Keratinocyte (primary cell): ENCODE data around the gene APP. TPM values are rescaled to one million over a fixed set of nuclear protein-coding genes. Genes with fewer than 3 reads are reported as not detected.

ENCODE experiments used
- DNase-seq: peaks from one replicate; pipeline ENCODE4 v3.0.0-alpha.2; 2011; ENCODE audit warnings: low read depth, missing footprints, low spot score
- FAIRE-seq: peaks from 2 replicates; lab custom pipeline; 2011; peaks lifted over from hg19 to GRCh38; lab: Jason Lieb, UNC
- H2AFZ ChIP-seq: 2 replicates; pipeline ENCODE4 v1.6.0; 2012; ENCODE audit warnings: low read length, control low read depth, inconsistent platforms; ENCODE audit not compliant: control insufficient read depth
- H3K27ac ChIP-seq: 2 replicates; pipeline ENCODE4 v1.5.1; 2011; ENCODE audit warnings: low read length; ENCODE audit not compliant: control insufficient read depth, insufficient read depth
- H3K27me3 ChIP-seq: 3 replicates; pipeline ENCODE4 v1.6.0; 2011; ENCODE audit warnings: low read length; ENCODE audit not compliant: control insufficient read depth, insufficient read depth; ENCODE audit errors: extremely low read depth
- H3K36me3 ChIP-seq, 2 experiments: 2 replicates in 1 of 2; 3 replicates in 1 of 2; pipeline ENCODE4 v1.5.1; 2011; ENCODE audit warnings: low read length in 2 of 2, mild to moderate bottlenecking in 1 of 2; ENCODE audit not compliant: control insufficient read depth in 2 of 2, insufficient read depth in 2 of 2; ENCODE audit errors: extremely low read depth in 1 of 2
- H3K4me1 ChIP-seq: 3 replicates; pipeline ENCODE4 v1.5.1; 2011; ENCODE audit warnings: low read length; ENCODE audit not compliant: control insufficient read depth, insufficient read depth; ENCODE audit errors: extremely low read depth
- H3K4me2 ChIP-seq: 3 replicates; pipeline ENCODE4 v1.6.0; 2011; ENCODE audit warnings: low read depth, low read length; ENCODE audit not compliant: control insufficient read depth, insufficient read depth; ENCODE audit errors: extremely low read depth
- H3K4me3 ChIP-seq, 3 experiments: fragments of 200-600 bp in 1 of 3; sonication (generic) in 1 of 3; 2 replicates in 2 of 3; 3 replicates in 1 of 3; pipeline ENCODE4 v1.5.1; 2011 to 2016; ENCODE audit warnings: low read length in 3 of 3, mild to moderate bottlenecking in 3 of 3, control low read depth in 2 of 3, inconsistent platforms in 1 of 3, low read depth in 1 of 3, mixed read lengths in 1 of 3, mixed run types in 1 of 3, moderate library complexity in 1 of 3; ENCODE audit not compliant: control insufficient read depth in 2 of 3, insufficient read depth in 2 of 3; ENCODE audit errors: extremely low read depth in 1 of 3
- H3K79me2 ChIP-seq: 2 replicates; pipeline ENCODE4 v1.6.0; 2012; ENCODE audit warnings: low read length; ENCODE audit not compliant: control insufficient read depth, insufficient read depth
- H3K9ac ChIP-seq: 3 replicates; pipeline ENCODE4 v1.6.0; 2011; ENCODE audit warnings: low read length; ENCODE audit not compliant: control insufficient read depth, insufficient read depth; ENCODE audit errors: extremely low read depth
- H3K9me1 ChIP-seq: 3 replicates; pipeline ENCODE4 v1.6.0; 2011; ENCODE audit warnings: low read length; ENCODE audit not compliant: control insufficient read depth, insufficient read depth; ENCODE audit errors: extremely low read depth
- H3K9me3 ChIP-seq: 2 replicates; pipeline ENCODE4 v1.5.1; 2012; ENCODE audit warnings: low read depth, low read length; ENCODE audit not compliant: control insufficient read depth
- H4K20me1 ChIP-seq: 3 replicates; pipeline ENCODE4 v1.6.0; 2011; ENCODE audit warnings: low read length; ENCODE audit not compliant: control insufficient read depth, insufficient read depth; ENCODE audit errors: extremely low read depth
- CTCF ChIP-seq, 3 experiments: IDR thresholded peaks in 1 of 3; conservative IDR thresholded peaks in 1 of 3; optimal IDR thresholded peaks in 1 of 3; 2 replicates in 2 of 3; 3 replicates in 1 of 3; pipeline versions ENCODE3 to v1.5.1; 2011; ENCODE audit warnings: low read length in 3 of 3, mild to moderate bottlenecking in 3 of 3, moderate library complexity in 2 of 3, control low read depth in 1 of 3, inconsistent platforms in 1 of 3; ENCODE audit not compliant: insufficient read depth in 2 of 3; ENCODE audit errors: extremely low read depth in 1 of 3
- EZH2 ChIP-seq: IDR thresholded peaks from one replicate; pipeline ENCODE4 v1.6.1; 2012; ENCODE audit warnings: inconsistent platforms, mild to moderate bottlenecking, low read length, moderate library complexity
- dilution Hi-C: fragments of 300-500 bp; cut with MboI; formaldehyde crosslinking; loops from one replicate; pipeline ENCODE4 v1.7.0; 2020; ENCODE audit warnings: low sequenced_read_pairs; ENCODE audit not compliant: extremely low pct_ligation_motif_present
- polyA plus RNA-seq, 5 experiments: library from polyadenylated mRNA; depleted of rRNA in 3 of 5; stranded (reverse) in 3 of 5; stranded (forward) in 1 of 5; unstranded in 1 of 5; fragments of >200 nt; gene quantifications; 1 replicate in 1 of 5; 2 replicates in 3 of 5; 3 replicates in 1 of 5; pipeline versions ENCODE4 v1.2.1 to v1.2.3, GENCODE V29; 2011 to 2012; ENCODE audit warnings: missing spikeins in 2 of 5, low read depth in 1 of 5, low replicate concordance in 1 of 5

The APP gene
- polyA plus RNA-seq, 1 donor (not counting 4 experiments of a cell fraction or from before 2014, with no cell fraction given), result 1,015 TPM

GRCh38 chr21:26153758-26154157, 16.8 kb downstream of the APP start:
- Histone ChIP-seq H2AFZ (no peak overlapping the region), H3K4me1 (peaks cover 13% of the 10 kb centered on the region), H3K9ac (no peak overlapping the region), H3K9me3 (no peaks in the 10 kb centered on the region), H3K36me3 (peaks cover 2 to 10% of the 10 kb centered on the region in 2 experiments), H4K20me1 (peaks cover 17% of the 10 kb centered on the region), H3K79me2 (peaks cover 96% of the 10 kb centered on the region), H3K4me3 (no peak overlapping the region), H3K27ac (no peak overlapping the region), H3K4me2 (no peak overlapping the region), H3K9me1 (no peaks in the 10 kb centered on the region), H3K27me3 (no peaks in the 10 kb centered on the region)
- FAIRE-seq, result no peak
- dilution Hi-C loops, result loop anchor here (25.0 kb wide), 1 partner anchor 234 kb away; no protein-coding TSS in a partner anchor
- no peak for DNase-seq
- TF ChIP-seq EZH2 (no peak), CTCF (optimal IDR thresholded peaks at IDR 0.05 in 1 of 3, IDR thresholded peaks at IDR 0.05 in 1 of 3, conservative IDR thresholded peaks at IDR 0.05 in 1 of 3; ENCODE audit: extremely low read depth in 1 of 3, insufficient read depth in 2 of 3, low read length in 3 of 3) (no peak)

- Histone ChIP-seq H3K9me3 (no peaks in the 10 kb centered on the region), H3K9me1 (no peaks in the 10 kb centered on the region), H3K36me3 (peaks cover 10 to 31% of the 10 kb centered on the region in 2 experiments), H3K27me3 (no peaks in the 10 kb centered on the region), H3K4me1 (peaks cover 15% of the 10 kb centered on the region), H4K20me1 (peaks cover 18% of the 10 kb centered on the region), H3K4me2 (no peak overlapping the region), H3K4me3 (no peak overlapping the region), H3K9ac (no peak overlapping the region), H3K79me2 (peaks cover 96% of the 10 kb centered on the region), H2AFZ (no peak overlapping the region), H3K27ac (peak overlapping the region; percentile 71)
- dilution Hi-C loops, result no loop called here
- FAIRE-seq, result peak; percentile 56
- no peak for DNase-seq
- TF ChIP-seq EZH2 (no peak), CTCF (optimal IDR thresholded peaks at IDR 0.05 in 1 of 3, IDR thresholded peaks at IDR 0.05 in 1 of 3, conservative IDR thresholded peaks at IDR 0.05 in 1 of 3; ENCODE audit: extremely low read depth in 1 of 3, insufficient read depth in 2 of 3, low read length in 3 of 3) (no peak)
Observed at GRCh38 chr21:26148840-26149354, 21.7 kb downstream of the APP start.
